DMS53 (cell line): ENCODE results near the gene CPD.
"Not testable (repeated sequence)": the region's sequence is repeated elsewhere in the genome, so short reads cannot be mapped to it uniquely, and the experiment has no call there.

Experiments used
- DNase-seq: peaks from one replicate; lab custom pipeline; 2025; lab: John Stamatoyannopoulos, UW

The CPD gene

GRCh38 chr17:30427611-30428010 lies 48.9 kb downstream of the CPD start:
- DNase-seq = no peak

GRCh38 chr17:30429155-30429554 lies 50.4 kb downstream of the CPD start:
- DNase-seq = no peak

GRCh38 chr17:30433514-30433913 lies 54.8 kb downstream of the CPD start:
- DNase-seq = peak; percentile 94

GRCh38 chr17:30436729-30437128 lies 58.0 kb downstream of the CPD start:
- DNase-seq = no peak

- no peak for DNase-seq
Observed at GRCh38 chr17:30443721-30444120, 65.0 kb downstream of the CPD start.

- not testable (repeated sequence) for DNase-seq
Observed at GRCh38 chr17:30446640-30447039, 67.9 kb downstream of the CPD start.

- DNase-seq = no peak
Observed at GRCh38 chr17:30449480-30449879, 70.8 kb downstream of the CPD start.

GRCh38 chr17:30450125-30451027 lies 71.6 kb downstream of the CPD start:
- no peak for DNase-seq

- DNase-seq = no peak
Observed at GRCh38 chr17:30454635-30455034, 75.9 kb downstream of the CPD start.

- no peak for DNase-seq
Observed at GRCh38 chr17:30458371-30458770, 79.6 kb downstream of the CPD start.

GRCh38 chr17:30458797-30459413 lies 80.2 kb downstream of the CPD start:
- DNase-seq = not testable (repeated sequence)

- DNase-seq = no peak
Observed at GRCh38 chr17:30468465-30468864, 89.7 kb downstream of the CPD start.

GRCh38 chr17:30472238-30472890 lies 93.6 kb downstream of the CPD start:
- DNase-seq = no peak

GRCh38 chr17:30475206-30475605 lies 96.5 kb downstream of the CPD start:
- DNase-seq = no peak

GRCh38 chr17:30476726-30477082 lies 98.0 kb downstream of the CPD start:
- peak; percentile 56 for DNase-seq

GRCh38 chr17:30477083-30477773 lies 98.5 kb downstream of the CPD start, which contains the start of gene GOSR1:
GOSR1 (plus strand) TSS chr17:30477408; CDS start chr17:30477434, 26 bp downstream.
- DNase-seq = peak; percentile 96

GRCh38 chr17:30477774-30478115 lies 99.0 kb downstream of the CPD start:
- peak; percentile 41 for DNase-seq

- no peak for DNase-seq
Observed at GRCh38 chr17:30482555-30482954, 103.8 kb downstream of the CPD start.

- no peak for DNase-seq
Observed at GRCh38 chr17:30483159-30483558, 104.4 kb downstream of the CPD start.

- DNase-seq = no peak
Observed at GRCh38 chr17:30493780-30494179, 115.1 kb downstream of the CPD start.

GRCh38 chr17:30495586-30495985 lies 116.9 kb downstream of the CPD start:
- no peak for DNase-seq

- no peak for DNase-seq
Observed at GRCh38 chr17:30503558-30503957, 124.8 kb downstream of the CPD start.
